ENCODE results near the gene HOXA3.

- TF ChIP-seq EZH2 (optimal IDR thresholded peaks at IDR 0.05; ENCODE audit: low read depth, low read length) (no peak), EZH2phosphoT487 (IDR thresholded peaks at IDR 0.05; ENCODE audit: low read length) (no peak), CTCF (IDR thresholded peaks at IDR 0.05; ENCODE audit: low read length) (no peak)
Observed at GRCh38 chr7:27091941-27092818, 60.2 kb downstream of the HOXA3 start.

All from MM.1S (cell line).